Natural killer cell (primary cell): Measurements from ENCODE around the gene FSTL4. TPM values are rescaled to one million over a fixed set of nuclear protein-coding genes. Genes with fewer than 3 reads are reported as not detected.

Experiments
- ATAC-seq, 3 donors: fragments of 150-1000 bp in 2 of 3; fragments of 200-7000 bp in 1 of 3; cut with Tn5 transposase; 1 replicate in 1 of 3; 2 replicates in 2 of 3; pipeline ENCODE4 v1.10.0; 2021; ENCODE audit warnings: mild to moderate bottlenecking in 2 of 3, moderate library complexity in 2 of 3
- DNase-seq, 2 donors: peaks; one replicate each; pipeline versions ENCODE4 v3.0.0 to v3.0.0-alpha.2; 2013 to 2021; ENCODE audit warnings: mixed read lengths in 1 of 2
- H3K27ac ChIP-seq: one replicate; pipeline ENCODE4 v1.5.1; 2013; ENCODE audit warnings: mild to moderate bottlenecking, low read length
- H3K27me3 ChIP-seq: one replicate; pipeline ENCODE4 v1.6.1; 2013; ENCODE audit warnings: low read length; ENCODE audit not compliant: control insufficient read depth, insufficient read depth
- H3K36me3 ChIP-seq: one replicate; pipeline ENCODE4 v1.6.1; 2013; ENCODE audit warnings: low read length; ENCODE audit not compliant: control insufficient read depth, insufficient read depth
- H3K4me1 ChIP-seq: one replicate; pipeline ENCODE4 v1.6.1; 2013; ENCODE audit warnings: low read length; ENCODE audit not compliant: control insufficient read depth, insufficient read depth
- H3K4me3 ChIP-seq: one replicate; pipeline ENCODE4 v1.5.1; 2013; ENCODE audit warnings: low read length
- H3K9me3 ChIP-seq: one replicate; pipeline ENCODE4 v1.6.1; 2013; ENCODE audit warnings: low read length; ENCODE audit not compliant: control insufficient read depth, insufficient read depth
- H3K27ac Mint-ChIP-seq, 2 donors: one replicate each; pipeline ENCODE4 v1.8.0; 2022; ENCODE audit warnings: mild to moderate bottlenecking in 2 of 2, mixed read lengths in 2 of 2, moderate library complexity in 1 of 2
- H3K27me3 Mint-ChIP-seq, 2 donors: one replicate each; pipeline ENCODE4 v1.8.0; 2022; ENCODE audit warnings: low read depth in 2 of 2, mixed read lengths in 2 of 2
- H3K36me3 Mint-ChIP-seq: one replicate; pipeline ENCODE4 v1.8.0; 2022; ENCODE audit warnings: mixed read lengths
- H3K4me1 Mint-ChIP-seq, 2 donors: one replicate each; pipeline ENCODE4 v1.8.0; 2022; ENCODE audit warnings: mixed read lengths in 2 of 2
- H3K4me3 Mint-ChIP-seq: one replicate; pipeline ENCODE4 v1.8.0; 2022; ENCODE audit warnings: mild to moderate bottlenecking, moderate library complexity, mixed read lengths
- H3K9me3 Mint-ChIP-seq, 2 donors: one replicate each; pipeline ENCODE4 v1.8.0; 2022; ENCODE audit warnings: mixed read lengths in 2 of 2
- WGBS: methylation state at CpG from one replicate; pipeline ENCODE4 v1.1.7; 2013; ENCODE audit warnings: missing lambda C conversion rate; ENCODE audit not compliant: insufficient coverage; 5-methylcytosine and 5-hydroxymethylcytosine counted together
- intact Hi-C: fragments of 100-400 bp; cut with micrococcal nuclease; formaldehyde crosslinking; loops from one replicate; pipeline ENCODE4 v1.14.2; 2022
- total RNA-seq, 4 donors: library from RNA; stranded (reverse); fragments of 120-200 nt in 1 of 4; gene quantifications; one replicate each; pipeline versions ENCODE4 v1.2.3 to v1.2.4, GENCODE V29; 2013 to 2022
- TF ChIP-seq, protein P1 (sequence below): fragments of 200-600 bp; IDR thresholded peaks from one replicate; pipeline ENCODE4 v1.8.0; 2022; ENCODE audit warnings: antibody characterized with exemption

FSTL4 gene
- total RNA-seq, 3 donors from 2014 or later (not counting 1 experiment from before 2014, with no cell fraction given), result 0.11 to 0.75 (median 0.55) TPM

GRCh38 chr5:133523961-133524586 lies 88.3 kb downstream of the FSTL4 start:
- no peak overlapping the region for H3K27ac ChIP-seq
- ATAC-seq, result no peak
- H3K27me3 ChIP-seq, result no peaks in the 10 kb centered on the region
- 87% methylated on average over 12 of the region's 12 CpGs for whole genome bisulfite sequencing
- H3K27ac Mint-ChIP-seq, result no peak overlapping the region
- no peaks in the 10 kb centered on the region for H3K4me1 ChIP-seq
- H3K9me3 ChIP-seq, result no peaks in the 10 kb centered on the region
- no peak overlapping the region for H3K4me3 Mint-ChIP-seq
- no peaks in the 10 kb centered on the region for H3K4me1 Mint-ChIP-seq
- intact Hi-C loops, result no loop called here
- no peaks in the 10 kb centered on the region for H3K36me3 ChIP-seq
- peaks cover 11 to 13% of the 10 kb centered on the region in 2 donors for H3K27me3 Mint-ChIP-seq
- TF ChIP-seq, protein P1, sequence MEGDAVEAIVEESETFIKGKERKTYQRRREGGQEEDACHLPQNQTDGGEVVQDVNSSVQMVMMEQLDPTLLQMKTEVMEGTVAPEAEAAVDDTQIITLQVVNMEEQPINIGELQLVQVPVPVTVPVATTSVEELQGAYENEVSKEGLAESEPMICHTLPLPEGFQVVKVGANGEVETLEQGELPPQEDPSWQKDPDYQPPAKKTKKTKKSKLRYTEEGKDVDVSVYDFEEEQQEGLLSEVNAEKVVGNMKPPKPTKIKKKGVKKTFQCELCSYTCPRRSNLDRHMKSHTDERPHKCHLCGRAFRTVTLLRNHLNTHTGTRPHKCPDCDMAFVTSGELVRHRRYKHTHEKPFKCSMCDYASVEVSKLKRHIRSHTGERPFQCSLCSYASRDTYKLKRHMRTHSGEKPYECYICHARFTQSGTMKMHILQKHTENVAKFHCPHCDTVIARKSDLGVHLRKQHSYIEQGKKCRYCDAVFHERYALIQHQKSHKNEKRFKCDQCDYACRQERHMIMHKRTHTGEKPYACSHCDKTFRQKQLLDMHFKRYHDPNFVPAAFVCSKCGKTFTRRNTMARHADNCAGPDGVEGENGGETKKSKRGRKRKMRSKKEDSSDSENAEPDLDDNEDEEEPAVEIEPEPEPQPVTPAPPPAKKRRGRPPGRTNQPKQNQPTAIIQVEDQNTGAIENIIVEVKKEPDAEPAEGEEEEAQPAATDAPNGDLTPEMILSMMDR, result no peak
- H3K4me3 ChIP-seq, result no peak overlapping the region
- no peaks in the 10 kb centered on the region for H3K36me3 Mint-ChIP-seq
- H3K9me3 Mint-ChIP-seq, result no peaks in the 10 kb centered on the region
- DNase-seq, result no peak

DNA sequence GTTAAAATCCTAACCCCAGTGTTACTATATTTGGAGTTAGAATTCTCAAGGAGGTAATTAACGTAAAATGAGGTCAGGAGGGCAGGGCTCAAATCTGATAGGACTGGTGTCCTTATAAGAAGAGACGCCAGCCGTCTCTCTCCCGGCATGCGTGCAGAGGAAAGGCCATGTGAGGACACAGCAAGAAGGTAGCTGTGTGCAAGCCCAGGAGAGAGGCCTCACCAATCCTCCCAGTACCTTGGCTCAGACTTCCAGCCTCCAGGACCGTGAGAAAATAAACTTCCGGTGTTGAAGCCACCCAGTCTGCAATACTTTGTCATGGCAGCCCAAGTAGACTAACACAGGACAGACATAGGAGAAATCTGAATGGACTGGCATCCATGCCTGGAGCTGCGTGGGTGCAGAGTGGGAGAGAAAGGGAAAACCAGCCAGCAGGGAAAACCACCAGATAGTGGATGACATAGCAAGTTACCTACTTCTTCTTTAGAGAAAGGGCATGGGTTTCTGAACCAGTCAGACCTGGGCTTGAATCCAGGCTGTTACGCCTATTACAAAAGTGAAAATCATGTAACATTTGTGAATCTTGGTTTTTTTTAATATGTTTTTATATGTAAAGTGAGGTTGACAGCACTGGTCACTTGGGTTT lies 89.2 kb downstream of the FSTL4 start:
- ATAC-seq (no peak), DNase-seq (no peak)
- Mint-ChIP-seq H3K27ac (no peak overlapping the region), H3K36me3 (no peaks in the 10 kb centered on the region), H3K27me3 (peaks cover 11 to 13% of the 10 kb centered on the region in 2 donors), H3K4me3 (no peak overlapping the region), H3K4me1 (no peaks in the 10 kb centered on the region), H3K9me3 (no peaks in the 10 kb centered on the region)
- TF ChIP-seq, protein P1, result no peak
- Histone ChIP-seq H3K9me3 (no peaks in the 10 kb centered on the region), H3K4me1 (no peaks in the 10 kb centered on the region), H3K36me3 (no peaks in the 10 kb centered on the region), H3K4me3 (no peak overlapping the region), H3K27me3 (no peaks in the 10 kb centered on the region), H3K27ac (no peak overlapping the region)
- intact Hi-C loops, result no loop called here
- 82% methylated on average over 9 of the region's 9 CpGs for WGBS

DNA sequence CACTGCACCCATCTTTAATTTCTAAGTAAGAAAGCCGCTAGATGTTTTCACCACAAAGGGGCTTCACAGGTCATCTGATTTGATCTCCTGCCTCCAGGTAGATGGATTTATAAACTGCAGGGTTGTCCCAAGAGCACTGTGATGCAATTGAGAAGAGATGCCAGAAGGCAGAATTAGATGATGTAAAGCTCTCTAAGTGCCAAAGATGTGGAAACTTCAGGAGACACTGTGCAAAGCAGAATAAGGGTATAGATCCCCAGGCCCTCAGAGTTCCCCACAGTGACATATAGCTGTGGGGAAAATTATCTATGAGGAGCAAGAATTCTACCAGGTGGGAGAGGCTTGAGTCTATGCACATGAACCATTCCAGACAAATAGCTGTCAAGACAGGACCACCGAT lies 90.5 kb downstream of the FSTL4 start:
- H3K27me3 Mint-ChIP-seq, result peaks cover 11 to 13% of the 10 kb centered on the region in 2 donors
- DNase-seq (no peak), ATAC-seq (no peak)
- H3K4me3 Mint-ChIP-seq, result no peak overlapping the region
- intact Hi-C loops, result no loop called here
- TF ChIP-seq, protein P1, result no peak
- H3K9me3 Mint-ChIP-seq, result no peaks in the 10 kb centered on the region
- Histone ChIP-seq H3K4me3 (no peak overlapping the region), H3K36me3 (no peaks in the 10 kb centered on the region), H3K27ac (no peak overlapping the region), H3K27me3 (no peaks in the 10 kb centered on the region), H3K4me1 (no peaks in the 10 kb centered on the region), H3K9me3 (no peaks in the 10 kb centered on the region)
- WGBS, result 83% methylated on average over 2 of the region's 2 CpGs
- no peaks in the 10 kb centered on the region for H3K36me3 Mint-ChIP-seq
- H3K4me1 Mint-ChIP-seq, result no peaks in the 10 kb centered on the region
- no peak overlapping the region for H3K27ac Mint-ChIP-seq
